ENCODE results near the gene RHOH.

The RHOH gene

GRCh38 chr4:40224432-40224831 lies 27.6 kb downstream of the RHOH start:
- peaks cover 32% of the 10 kb centered on the region for H3K4me1 ChIP-seq (ENCODE audit: low read depth, poor library complexity, severe bottlenecking)
- H3K4me2 ChIP-seq: no peak overlapping the region
- no peaks in the 10 kb centered on the region for H3K36me3 ChIP-seq (ENCODE audit: insufficient read depth)
- H3K4me3 ChIP-seq (IDR thresholded peaks at IDR 0.05; ENCODE audit: insufficient read depth, low read depth, low read length): no peak overlapping the region
- H3K79me2 ChIP-seq (ENCODE audit: insufficient read depth, low read depth): no peaks in the 10 kb centered on the region
- H4K20me1 ChIP-seq (ENCODE audit: insufficient read depth): no peaks in the 10 kb centered on the region
- H3K9ac ChIP-seq: no peak overlapping the region
- H3K27me3 ChIP-seq (ENCODE audit: insufficient read depth, low read depth): no peaks in the 10 kb centered on the region
- H3K27ac ChIP-seq: no peak overlapping the region
- H2AFZ ChIP-seq (ENCODE audit: low read depth): no peak overlapping the region
- no peak for TF ChIP-seq CTCF (conservative IDR thresholded peaks at IDR 0.05; ENCODE audit: low read depth, low read length)

- no peaks in the 10 kb centered on the region for H4K20me1 ChIP-seq (ENCODE audit: insufficient read depth)
- H3K79me2 ChIP-seq (ENCODE audit: insufficient read depth, low read depth): no peaks in the 10 kb centered on the region
- H3K36me3 ChIP-seq (ENCODE audit: insufficient read depth): no peaks in the 10 kb centered on the region
- peaks cover 43% of the 10 kb centered on the region for H3K4me1 ChIP-seq (ENCODE audit: low read depth, poor library complexity, severe bottlenecking)
- no peak overlapping the region for H3K27ac ChIP-seq
- H3K27me3 ChIP-seq (ENCODE audit: insufficient read depth, low read depth): no peaks in the 10 kb centered on the region
- H2AFZ ChIP-seq (ENCODE audit: low read depth): no peak overlapping the region
- H3K4me3 ChIP-seq (IDR thresholded peaks at IDR 0.05; ENCODE audit: insufficient read depth, low read depth, low read length): no peak overlapping the region
- no peak overlapping the region for H3K4me2 ChIP-seq
- H3K9ac ChIP-seq: no peak overlapping the region
- TF ChIP-seq CTCF (conservative IDR thresholded peaks at IDR 0.05; ENCODE audit: low read depth, low read length): no peak
These were observed 28.7 kb downstream of the RHOH start for GRCh38 chr4:40225497-40225896.

GRCh38 chr4:40227284-40227683 lies 30.5 kb downstream of the RHOH start:
- no peak for TF ChIP-seq CTCF (conservative IDR thresholded peaks at IDR 0.05; ENCODE audit: low read depth, low read length)
- no peaks in the 10 kb centered on the region for H3K27me3 ChIP-seq (ENCODE audit: insufficient read depth, low read depth)
- H4K20me1 ChIP-seq (ENCODE audit: insufficient read depth): no peaks in the 10 kb centered on the region
- no peak overlapping the region for H2AFZ ChIP-seq (ENCODE audit: low read depth)
- H3K9ac ChIP-seq: no peak overlapping the region
- H3K4me1 ChIP-seq (ENCODE audit: low read depth, poor library complexity, severe bottlenecking): peaks cover 44% of the 10 kb centered on the region
- no peak overlapping the region for H3K4me3 ChIP-seq (IDR thresholded peaks at IDR 0.05; ENCODE audit: insufficient read depth, low read depth, low read length)
- peak overlapping the region; percentile 36; the same call in 1 of the 2 replicates for H3K27ac ChIP-seq
- peak overlapping the region; percentile 31 for H3K4me2 ChIP-seq
- no peaks in the 10 kb centered on the region for H3K79me2 ChIP-seq (ENCODE audit: insufficient read depth, low read depth)
- no peaks in the 10 kb centered on the region for H3K36me3 ChIP-seq (ENCODE audit: insufficient read depth)

GRCh38 chr4:40228497-40229365 lies 31.9 kb downstream of the RHOH start:
- Histone ChIP-seq H3K9ac (no peak overlapping the region; the same call in 1 of the 2 replicates), H3K4me3 (IDR thresholded peaks at IDR 0.05; ENCODE audit: insufficient read depth, low read depth, low read length) (no peak overlapping the region), H2AFZ (ENCODE audit: low read depth) (no peak overlapping the region), H3K4me2 (peak overlapping the region; percentile 78), H3K79me2 (ENCODE audit: insufficient read depth, low read depth) (no peaks in the 10 kb centered on the region), H3K4me1 (ENCODE audit: low read depth, poor library complexity, severe bottlenecking) (peaks cover 44% of the 10 kb centered on the region), H4K20me1 (ENCODE audit: insufficient read depth) (no peaks in the 10 kb centered on the region), H3K27ac (peak overlapping the region; percentile 45; the same call in 1 of the 2 replicates), H3K27me3 (ENCODE audit: insufficient read depth, low read depth) (no peaks in the 10 kb centered on the region), H3K36me3 (ENCODE audit: insufficient read depth) (no peaks in the 10 kb centered on the region)
- peak; percentile 65; the same call in 1 of the 2 replicates for TF ChIP-seq CTCF (conservative IDR thresholded peaks at IDR 0.05; ENCODE audit: low read depth, low read length)

Data from KMS-11 (cell line).